Smooth muscle cell (in vitro differentiated cells): ENCODE data around the gene ANKRD22. TPM values are rescaled to one million over a fixed set of nuclear protein-coding genes. Genes with fewer than 3 reads are reported as not detected.

Experiments used
- DNase-seq: peaks from one replicate; lab custom pipeline; 2025; ENCODE audit not compliant: unreplicated experiment; lab: John Stamatoyannopoulos, UW
- H2AFZ ChIP-seq: fragments of 200-600 bp; sonication (generic); 2 replicates; pipeline ENCODE4 v1.6.0; 2016; ENCODE audit warnings: antibody characterized with exemption, low read depth, mild to moderate bottlenecking
- H3F3A ChIP-seq: fragments of 200-600 bp; sonication (generic); 2 replicates; pipeline ENCODE4 v1.6.0; 2017; ENCODE audit warnings: antibody characterized with exemption, low read depth
- H3K27ac ChIP-seq: fragments of 200-600 bp; sonication (generic); 2 replicates; pipeline ENCODE4 v1.5.1; 2016; ENCODE audit warnings: low read depth, mild to moderate bottlenecking
- H3K27me3 ChIP-seq: fragments of 200-600 bp; sonication (generic); 2 replicates; pipeline ENCODE4 v1.6.1; 2016; ENCODE audit warnings: low read depth, mild to moderate bottlenecking
- H3K36me3 ChIP-seq: fragments of 200-600 bp; sonication (generic); 2 replicates; pipeline ENCODE4 v1.5.1; 2016; ENCODE audit warnings: low read depth
- H3K4me1 ChIP-seq: fragments of 200-600 bp; sonication (generic); 2 replicates; pipeline ENCODE4 v1.5.1; 2016; ENCODE audit warnings: low read depth
- H3K4me2 ChIP-seq: fragments of 200-600 bp; sonication (generic); 2 replicates; pipeline ENCODE4 v1.6.0; 2016; ENCODE audit warnings: mild to moderate bottlenecking
- H3K4me3 ChIP-seq: fragments of 200-600 bp; sonication (generic); 2 replicates; pipeline ENCODE4 v1.5.1; 2016; ENCODE audit warnings: mild to moderate bottlenecking
- H3K79me2 ChIP-seq: fragments of 200-600 bp; sonication (generic); 2 replicates; pipeline ENCODE4 v1.6.0; 2016; ENCODE audit warnings: low read depth, mild to moderate bottlenecking
- H3K9ac ChIP-seq: fragments of 200-600 bp; sonication (generic); 2 replicates; pipeline ENCODE4 v1.6.0; 2016; ENCODE audit warnings: low read depth
- H3K9me3 ChIP-seq: fragments of 200-600 bp; sonication (generic); replicated peaks from 2 replicates; pipeline ENCODE4 v1.5.1; 2016; ENCODE audit warnings: low read depth
- H4K20me1 ChIP-seq: fragments of 200-600 bp; sonication (generic); 2 replicates; pipeline ENCODE4 v1.6.0; 2016; ENCODE audit warnings: low read depth
- CTCF ChIP-seq: fragments of 200-600 bp; sonication (generic); IDR thresholded peaks from 2 replicates; pipeline ENCODE4 v1.5.1; 2017; ENCODE audit warnings: borderline replicate concordance, mild to moderate bottlenecking, antibody characterized with exemption; ENCODE audit not compliant: insufficient read depth, poor library complexity, severe bottlenecking
- WGBS: methylation state at CpG from one replicate; pipeline ENCODE4 v1.1.7; 2016; ENCODE audit warnings: low lambda C conversion rate; 5-methylcytosine and 5-hydroxymethylcytosine counted together
- polyA plus RNA-seq: library from polyadenylated mRNA; unstranded; fragments of >200 nt; fragmentation: Nextera tagmentation; extraction: Ambion mirVana; gene quantifications from 2 replicates; pipeline ENCODE4 v1.2.1, GENCODE V29; 2016
- total RNA-seq: library from RNA; depleted of rRNA; stranded (reverse); fragments of >200 nt; gene quantifications from 2 replicates; pipeline ENCODE4 v1.2.3, GENCODE V29; 2014

Gene ANKRD22
- total and polyA plus RNA-seq, 2 experiments from 2014 or later, result 1.9 to 3.4 TPM

GRCh38 chr10:88810196-88810961 is 41.3 kb downstream of the ANKRD22 start:
- Histone ChIP-seq H3K4me1 (no peaks in the 10 kb centered on the region), H3K4me2 (no peak overlapping the region), H3K36me3 (no peaks in the 10 kb centered on the region), H3K9ac (no peak overlapping the region), H3K4me3 (no peak overlapping the region), H3K9me3 (no peaks in the 10 kb centered on the region), H3K79me2 (no peaks in the 10 kb centered on the region), H3K27ac (no peak overlapping the region), H3K27me3 (peaks cover 14% of the 10 kb centered on the region), H2AFZ (no peak overlapping the region), H4K20me1 (no peaks in the 10 kb centered on the region), H3F3A (no peaks in the 10 kb centered on the region)
- 30% methylated on average over 5 of the region's 5 CpGs for WGBS
- peak; percentile 67 for TF ChIP-seq CTCF
- DNase-seq, result no peak

- WGBS, result 76% methylated on average over 4 of the region's 4 CpGs
- TF ChIP-seq CTCF, result no peak
- H3K9me3 ChIP-seq, result no peaks in the 10 kb centered on the region
- no peak overlapping the region for H3K27ac ChIP-seq
- H3K4me1 ChIP-seq, result no peaks in the 10 kb centered on the region
- no peak overlapping the region for H3K4me2 ChIP-seq
- H3K9ac ChIP-seq, result no peak overlapping the region
- no peaks in the 10 kb centered on the region for H3K36me3 ChIP-seq
- DNase-seq, result no peak
- no peaks in the 10 kb centered on the region for H4K20me1 ChIP-seq
- H3F3A ChIP-seq, result no peaks in the 10 kb centered on the region
- no peak overlapping the region for H2AFZ ChIP-seq
- H3K27me3 ChIP-seq, result peaks cover 14% of the 10 kb centered on the region
- no peaks in the 10 kb centered on the region for H3K79me2 ChIP-seq
- H3K4me3 ChIP-seq, result no peak overlapping the region
These were observed 42.0 kb downstream of the ANKRD22 start for GRCh38 chr10:88809621-88810020.

- Histone ChIP-seq H3K9ac (no peak overlapping the region), H3F3A (no peaks in the 10 kb centered on the region), H4K20me1 (no peaks in the 10 kb centered on the region), H3K27me3 (no peaks in the 10 kb centered on the region), H3K4me2 (no peak overlapping the region), H3K4me3 (no peak overlapping the region), H3K4me1 (no peaks in the 10 kb centered on the region), H3K36me3 (no peaks in the 10 kb centered on the region), H3K9me3 (no peaks in the 10 kb centered on the region), H2AFZ (no peak overlapping the region), H3K27ac (no peak overlapping the region), H3K79me2 (no peaks in the 10 kb centered on the region)
- TF ChIP-seq CTCF, result no peak
- no peak for DNase-seq
- WGBS, result 95% methylated on average over 3 of the region's 3 CpGs
These were observed 45.7 kb downstream of the ANKRD22 start for GRCh38 chr10:88805924-88806323.

- DNase-seq, result no peak
- H3K4me2 ChIP-seq, result no peak overlapping the region
- H3K27me3 ChIP-seq, result no peaks in the 10 kb centered on the region
- H3K4me1 ChIP-seq, result no peaks in the 10 kb centered on the region
- H3K27ac ChIP-seq, result no peak overlapping the region
- no peak overlapping the region for H2AFZ ChIP-seq
- no peaks in the 10 kb centered on the region for H3K9me3 ChIP-seq
- H3K4me3 ChIP-seq, result no peak overlapping the region
- no peaks in the 10 kb centered on the region for H4K20me1 ChIP-seq
- no peaks in the 10 kb centered on the region for H3F3A ChIP-seq
- H3K79me2 ChIP-seq, result no peaks in the 10 kb centered on the region
- H3K9ac ChIP-seq, result no peak overlapping the region
- TF ChIP-seq CTCF, result no peak
- H3K36me3 ChIP-seq, result no peaks in the 10 kb centered on the region
- 43% methylated on average over 2 of the region's 2 CpGs for WGBS
These were observed 46.3 kb downstream of the ANKRD22 start for GRCh38 chr10:88805361-88805760.
